CD4-positive, alpha-beta T cell treated with Interleukin-17A for 4 hours (primary cell): ENCODE measurements around the gene DEFB129.
A peak's percentile ranks its signal among the peaks of the same experiment; 100 is the strongest.
"Not testable (repeated sequence)": the region's sequence is repeated elsewhere in the genome, so short reads cannot be mapped to it uniquely, and the experiment has no call there.

Experiments
- DNase-seq: peaks from one replicate; pipeline ENCODE4 v3.0.0-alpha.2; 2020; ENCODE audit warnings: mixed read lengths

DEFB129 gene

DNA sequence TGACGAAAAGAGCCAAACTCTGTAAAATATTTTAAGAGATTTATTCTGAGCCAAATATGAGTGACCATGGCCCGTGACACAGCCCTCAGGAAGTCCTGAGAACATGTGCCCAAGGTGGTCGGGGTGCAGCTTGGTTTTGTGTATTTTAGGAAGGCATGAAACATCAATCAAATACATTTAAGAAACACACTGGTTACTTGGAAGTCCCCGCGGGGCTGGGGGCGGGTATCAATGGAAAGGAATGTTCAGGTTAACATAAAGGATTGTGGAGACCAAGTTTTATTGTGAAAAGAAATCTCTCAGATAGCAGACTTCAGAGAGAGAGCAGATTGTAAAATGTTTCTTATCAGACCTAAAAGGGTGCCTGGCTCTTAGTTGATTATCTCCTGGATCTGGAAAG, 26.4 kb downstream of the DEFB129 start:
- DNase-seq: not testable (repeated sequence)

GRCh38 chr20:257419-257818, 30.4 kb downstream of the DEFB129 start, which contains the start of gene DEFB132:
Gene DEFB132, plus strand, starts transcription at chr20:257724. Its CDS starts 55 bp downstream, at chr20:257779.
- no peak for DNase-seq

GRCh38 chr20:258269-258858, 31.3 kb downstream of the DEFB129 start:
- no peak for DNase-seq

DNA sequence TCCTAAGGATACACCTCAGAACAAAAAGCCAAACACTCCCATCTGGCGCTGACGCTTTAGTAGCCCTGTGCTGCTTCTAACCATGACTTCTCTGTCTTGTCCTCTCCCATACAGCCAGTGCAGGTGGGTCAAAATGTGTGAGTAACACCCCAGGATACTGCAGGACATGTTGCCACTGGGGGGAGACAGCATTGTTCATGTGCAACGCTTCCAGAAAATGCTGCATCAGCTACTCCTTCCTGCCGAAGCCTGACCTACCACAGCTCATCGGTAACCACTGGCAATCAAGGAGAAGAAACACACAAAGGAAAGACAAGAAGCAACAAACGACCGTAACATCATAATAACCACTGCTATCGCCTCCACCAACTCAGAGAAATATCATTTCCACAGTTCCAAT, 31.9 kb downstream of the DEFB129 start:
- DNase-seq: peak; percentile 27

DNA sequence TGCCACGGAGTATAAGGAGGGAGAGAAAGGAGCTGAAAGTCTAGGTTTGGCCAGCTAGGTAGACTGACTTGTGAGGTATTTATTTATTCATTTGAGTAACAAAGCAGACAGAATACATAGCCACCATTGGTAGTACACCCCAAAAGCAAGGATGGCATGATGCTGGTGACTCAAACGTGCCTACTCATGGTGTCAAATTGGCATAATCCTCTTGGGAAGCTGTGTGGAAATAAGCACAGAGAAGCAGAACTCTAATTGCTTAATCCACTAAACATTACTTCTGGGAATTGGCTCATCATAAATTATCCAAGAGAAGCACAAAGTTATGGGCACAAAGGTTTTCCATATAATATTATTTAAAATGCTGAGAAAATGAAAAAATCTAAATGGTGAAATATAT, 32.9 kb downstream of the DEFB129 start:
- DNase-seq: no peak

- DNase-seq: no peak
Measured at GRCh38 chr20:263701-264100, 36.6 kb downstream of the DEFB129 start.

DNA sequence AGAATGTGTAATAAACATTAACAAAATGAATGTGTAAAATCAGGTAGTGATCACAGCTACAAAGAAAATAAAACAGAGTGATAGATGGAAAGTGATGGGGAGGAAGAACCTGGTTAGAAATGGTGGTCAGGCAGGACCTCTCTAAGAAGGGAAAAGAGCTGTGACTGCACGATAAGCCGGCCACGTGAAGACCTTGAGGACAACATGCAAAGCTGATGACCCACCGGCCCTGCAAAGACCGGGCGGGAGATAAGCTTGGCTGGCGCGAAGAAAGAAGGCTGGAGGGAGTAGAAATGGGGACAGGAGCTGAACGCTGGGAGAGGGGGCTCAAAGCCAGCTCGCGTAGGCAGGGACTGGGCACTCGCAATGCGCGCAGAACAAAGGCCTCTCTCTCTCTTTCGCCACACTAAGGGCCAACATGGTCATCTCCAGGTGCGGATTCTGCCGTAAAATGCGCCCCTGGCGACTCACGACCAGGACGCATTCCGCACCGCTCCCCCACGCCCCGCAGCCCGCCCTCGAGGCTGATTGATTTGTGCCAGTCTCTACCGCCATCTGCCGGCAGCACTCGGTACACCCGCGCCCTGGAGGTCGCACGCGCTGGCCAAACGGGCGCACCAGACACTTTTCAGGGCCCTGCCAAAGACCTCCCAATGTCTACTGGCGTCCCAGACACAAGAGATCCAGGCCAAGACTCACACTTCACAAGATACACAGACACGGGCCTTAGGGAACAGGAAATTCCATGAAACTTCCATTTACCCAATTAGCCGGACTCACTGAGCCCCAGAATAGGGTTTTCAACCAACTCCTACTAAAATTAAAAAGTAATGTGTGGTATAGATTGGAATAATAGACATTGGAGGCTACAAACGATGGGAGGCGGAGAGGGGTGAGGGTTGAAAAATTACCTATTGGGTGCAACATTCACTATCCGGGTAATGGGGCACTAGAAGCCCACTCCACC, 39.8 kb downstream of the DEFB129 start:
- DNase-seq: peak; percentile 94

- DNase-seq: no peak
Measured at GRCh38 chr20:270517-270916, 43.5 kb downstream of the DEFB129 start.

GRCh38 chr20:271069-271468, 44.0 kb downstream of the DEFB129 start:
- DNase-seq: no peak

DNA sequence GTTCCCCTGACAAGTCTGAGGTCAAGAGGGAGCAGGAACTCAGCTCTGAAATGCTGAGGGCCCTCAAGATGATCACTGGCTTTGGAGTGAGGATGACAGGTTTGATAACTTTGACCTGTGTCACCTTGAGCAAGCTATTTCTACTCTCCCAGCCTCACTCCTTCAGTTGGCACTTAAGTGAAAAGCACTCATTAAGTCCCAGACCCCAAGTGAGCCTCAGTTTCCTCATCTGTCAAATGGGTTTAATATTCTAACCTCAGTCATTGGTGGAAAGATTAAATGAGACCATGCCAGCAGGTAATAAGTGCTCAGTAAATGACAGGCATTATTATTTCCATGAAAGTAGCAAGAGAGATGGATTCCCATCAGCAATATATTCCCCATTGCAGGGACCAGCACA, 44.5 kb downstream of the DEFB129 start:
- DNase-seq: no peak

DNA sequence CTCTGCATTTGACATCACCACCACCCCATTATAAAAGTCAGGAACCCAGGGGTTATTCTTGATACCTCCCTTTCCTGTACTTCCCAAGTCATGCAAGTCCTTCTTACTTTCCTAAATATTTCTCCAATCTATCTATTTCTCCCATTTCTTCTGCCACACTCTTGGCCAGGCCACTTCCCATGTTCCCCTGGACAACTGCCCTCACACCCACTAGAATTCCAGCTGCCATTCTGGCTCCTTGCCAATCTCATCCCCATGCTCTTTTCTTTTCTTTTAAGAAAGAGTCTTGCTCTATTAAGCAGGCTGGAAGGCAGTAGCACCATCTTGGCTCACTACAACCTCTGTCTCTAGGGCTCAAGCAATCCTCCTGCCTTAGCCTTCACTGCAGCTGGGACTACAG, 45.7 kb downstream of the DEFB129 start:
- DNase-seq: no peak

- no peak for DNase-seq
Measured at GRCh38 chr20:273884-274283, 46.8 kb downstream of the DEFB129 start.

GRCh38 chr20:275791-276190, 48.7 kb downstream of the DEFB129 start:
- DNase-seq: no peak

DNA sequence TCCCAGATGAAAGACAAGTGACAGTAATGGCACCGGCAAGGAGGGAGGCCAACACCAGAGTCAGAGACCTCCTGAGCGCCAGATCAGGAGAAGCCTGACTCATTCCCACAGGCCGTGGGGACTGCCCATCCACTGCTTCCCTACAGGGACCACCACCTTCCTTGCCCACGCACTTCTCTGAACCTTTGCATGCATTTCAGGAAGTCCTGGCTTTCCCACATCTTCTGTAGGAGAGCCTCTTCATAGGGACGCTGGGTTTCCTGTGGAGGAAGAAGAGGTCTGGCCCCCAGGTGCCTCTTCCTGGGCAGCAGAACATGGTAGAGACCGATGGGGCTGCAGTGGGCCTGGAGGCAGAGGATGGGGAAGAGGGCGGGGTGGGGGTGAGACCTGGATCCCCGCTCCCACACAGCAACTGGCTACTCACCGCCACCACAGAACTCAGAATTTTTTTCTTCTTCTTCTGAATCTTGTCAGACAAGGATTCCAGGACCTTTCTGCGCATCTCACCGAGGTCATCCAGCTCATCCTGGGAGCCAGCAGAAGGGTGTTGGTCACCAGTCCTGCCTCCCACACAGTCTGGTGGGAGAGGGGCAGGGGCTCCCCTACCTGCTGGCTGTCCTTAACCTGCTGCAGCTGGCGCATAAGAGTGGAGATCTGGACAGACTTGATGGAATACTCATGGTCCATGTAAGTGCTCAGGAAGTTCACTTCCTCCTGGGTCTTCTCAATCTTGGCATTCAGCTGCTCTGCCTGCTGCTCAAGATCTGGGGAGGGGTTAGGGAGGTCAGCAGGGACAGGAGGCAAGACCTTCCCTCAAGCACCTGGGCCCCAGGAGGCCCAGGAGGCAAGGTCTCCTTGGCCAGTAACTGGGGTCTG, 49.8 kb downstream of the DEFB129 start:
- no peak for DNase-seq

GRCh38 chr20:277496-277781, 50.4 kb downstream of the DEFB129 start:
- no peak for DNase-seq

DNA sequence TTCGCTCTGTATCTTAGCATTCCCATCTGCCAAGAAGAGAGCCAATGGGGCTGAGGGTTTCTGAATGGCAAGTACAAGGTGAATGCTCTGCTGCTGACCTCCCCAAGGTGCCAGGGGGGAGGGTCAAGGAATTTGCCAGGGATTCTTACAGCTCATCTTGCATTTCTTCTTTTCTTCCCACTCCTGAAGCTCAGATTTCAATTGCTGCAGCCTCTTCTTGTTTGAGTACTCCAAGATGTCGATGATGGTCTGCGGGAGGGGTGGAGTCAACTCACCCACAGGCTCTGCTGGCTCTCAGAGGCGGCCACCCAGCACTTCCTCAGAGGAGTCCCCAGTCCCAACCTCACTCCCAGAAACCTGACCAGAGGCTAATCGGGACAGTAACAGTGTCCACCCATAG, 51.1 kb downstream of the DEFB129 start:
- DNase-seq: no peak

DNA sequence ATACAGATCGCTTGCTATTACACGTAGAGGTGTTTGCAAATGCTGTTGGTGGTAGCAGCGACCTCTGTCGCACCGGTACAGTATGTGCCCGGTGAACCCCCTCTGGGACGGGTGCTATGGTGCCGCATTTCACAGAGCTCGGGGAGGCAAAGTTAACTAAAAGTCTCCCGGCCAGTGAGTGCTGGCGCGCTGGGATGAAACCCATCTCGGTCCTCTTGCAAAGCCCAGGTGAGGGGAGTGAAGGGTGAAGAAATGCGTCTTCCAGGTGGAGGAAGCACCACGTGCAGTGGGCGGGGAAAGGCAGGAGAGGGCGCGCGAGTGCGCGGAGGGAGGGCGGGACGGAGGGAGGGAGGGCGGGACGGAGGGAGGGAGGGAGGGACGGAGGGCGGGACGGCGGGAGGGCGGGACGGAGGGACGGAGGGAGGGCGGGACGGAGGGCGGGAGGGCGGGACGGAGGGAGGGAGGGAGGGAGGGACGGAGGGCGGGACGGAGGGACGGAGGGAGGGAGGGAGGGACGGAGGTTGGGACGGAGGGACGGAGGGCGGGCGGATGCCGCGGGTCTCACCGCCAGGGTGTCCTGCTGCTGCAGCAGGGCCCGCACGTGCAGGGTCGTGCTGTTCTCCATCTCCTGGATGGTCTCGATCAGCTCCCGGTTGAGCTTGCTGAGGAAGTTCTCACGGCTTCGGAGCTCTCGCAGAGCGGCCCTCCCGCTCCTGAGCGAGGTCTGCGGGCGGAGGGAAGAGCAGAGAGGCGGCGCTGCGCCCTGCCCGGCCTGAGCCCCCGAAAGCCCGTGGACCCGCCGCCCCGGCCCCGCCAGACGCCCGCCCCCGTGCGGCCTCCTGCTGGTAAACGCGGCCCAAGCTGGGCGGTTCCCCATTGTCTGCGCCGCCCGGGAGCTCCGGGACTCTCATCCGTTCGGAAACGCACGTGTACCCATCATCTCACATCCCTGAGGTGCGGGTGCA, 51.8 kb downstream of the DEFB129 start:
- DNase-seq: no peak
